GM12892 (cell line): ENCODE measurements around the gene DLST.

Experiments used
- POLR2A ChIP-seq: IDR thresholded peaks from 2 replicates; pipeline ENCODE4 v1.6.1; 2011; ENCODE audit warnings: low read depth, low read length, control low read depth
- POLR2AphosphoS5 ChIP-seq: IDR thresholded peaks from 2 replicates; pipeline ENCODE4 v1.6.1; 2011; ENCODE audit warnings: low read depth, low read length, control low read depth
- TAF1 ChIP-seq: IDR thresholded peaks from 2 replicates; pipeline ENCODE4 v1.6.1; 2011; ENCODE audit warnings: low read depth, mild to moderate bottlenecking, control low read depth, low read length, borderline replicate concordance

GRCh38 chr14:74909501-74909900 lies 27.8 kb downstream of the DLST start:
- TF ChIP-seq POLR2AphosphoS5 (no peak), TAF1 (no peak), POLR2A (no peak)
